GM19193 (cell line): Measurements from ENCODE around the gene ZNF180.

Source experiments
- POLR2A ChIP-seq: IDR thresholded peaks from 4 replicates; pipeline ENCODE4 v1.6.1; 2011; ENCODE audit not compliant: insufficient read depth, insufficient read length; ENCODE audit errors: extremely low read depth

ZNF180 gene

GRCh38 chr19:44515907-44516306 lies 15.6 kb upstream of the ZNF180 start:
- TF ChIP-seq POLR2A = no peak

- no peak for TF ChIP-seq POLR2A
Observed at GRCh38 chr19:44515031-44515430, 14.7 kb upstream of the ZNF180 start.

- no peak for TF ChIP-seq POLR2A
Observed at GRCh38 chr19:44512326-44513298, 12.3 kb upstream of the ZNF180 start.

- TF ChIP-seq POLR2A = no peak
Observed at GRCh38 chr19:44509478-44509877, 9.2 kb upstream of the ZNF180 start.

- no peak for TF ChIP-seq POLR2A
Observed at GRCh38 chr19:44499559-44499958, 763 bp downstream of the ZNF180 start.

GRCh38 chr19:44498988-44499387 lies 1.3 kb downstream of the ZNF180 start:
- TF ChIP-seq POLR2A = no peak

GRCh38 chr19:44496711-44497110 lies 3.6 kb downstream of the ZNF180 start:
- TF ChIP-seq POLR2A = no peak

GRCh38 chr19:44476559-44477408 lies 23.5 kb downstream of the ZNF180 start:
- no peak for TF ChIP-seq POLR2A

GRCh38 chr19:44455100-44455499 lies 45.2 kb downstream of the ZNF180 start:
- no peak for TF ChIP-seq POLR2A

GRCh38 chr19:44452367-44452766 lies 48.0 kb downstream of the ZNF180 start:
- no peak for TF ChIP-seq POLR2A

GRCh38 chr19:44451687-44452086 lies 48.6 kb downstream of the ZNF180 start:
- no peak for TF ChIP-seq POLR2A

GRCh38 chr19:44447916-44448674 lies 52.2 kb downstream of the ZNF180 start, which contains the start of gene ZNF229:
ZNF229 (minus strand) TSS chr19:44448472; CDS start chr19:44442847, 5,625 bp downstream.
- TF ChIP-seq POLR2A = no peak

GRCh38 chr19:44438441-44438840 lies 61.9 kb downstream of the ZNF180 start:
- TF ChIP-seq POLR2A = no peak

GRCh38 chr19:44435441-44435840 lies 64.9 kb downstream of the ZNF180 start:
- TF ChIP-seq POLR2A = no peak

- no peak for TF ChIP-seq POLR2A
Observed at GRCh38 chr19:44430956-44431355, 69.4 kb downstream of the ZNF180 start.
